Adrenal gland (tissue), 5 donors: ENCODE measurements around the gene TMEM91.

Experiments
- CTCF ChIP-seq, 6 experiments: fragments of 450-650 bp in 4 of 6; fragments of 200-600 bp in 2 of 6; sonication (generic) in 1 of 6; IDR thresholded peaks; 1 replicate in 5 of 6; 2 replicates in 1 of 6; pipeline versions ENCODE4 v1.5.1 to v1.8.0; 2016 to 2021; ENCODE audit warnings: antibody characterized with exemption in 6 of 6, mild to moderate bottlenecking in 2 of 6, moderate library complexity in 1 of 6
- POLR2A ChIP-seq, 2 donors: fragments of 450-650 bp; IDR thresholded peaks; one replicate each; pipeline ENCODE4 v1.6.1; 2017; ENCODE audit warnings: antibody characterized with exemption in 2 of 2, mild to moderate bottlenecking in 2 of 2, moderate library complexity in 1 of 2
- donor health status: DM: no; HTN: no; CAD: no.

DNA sequence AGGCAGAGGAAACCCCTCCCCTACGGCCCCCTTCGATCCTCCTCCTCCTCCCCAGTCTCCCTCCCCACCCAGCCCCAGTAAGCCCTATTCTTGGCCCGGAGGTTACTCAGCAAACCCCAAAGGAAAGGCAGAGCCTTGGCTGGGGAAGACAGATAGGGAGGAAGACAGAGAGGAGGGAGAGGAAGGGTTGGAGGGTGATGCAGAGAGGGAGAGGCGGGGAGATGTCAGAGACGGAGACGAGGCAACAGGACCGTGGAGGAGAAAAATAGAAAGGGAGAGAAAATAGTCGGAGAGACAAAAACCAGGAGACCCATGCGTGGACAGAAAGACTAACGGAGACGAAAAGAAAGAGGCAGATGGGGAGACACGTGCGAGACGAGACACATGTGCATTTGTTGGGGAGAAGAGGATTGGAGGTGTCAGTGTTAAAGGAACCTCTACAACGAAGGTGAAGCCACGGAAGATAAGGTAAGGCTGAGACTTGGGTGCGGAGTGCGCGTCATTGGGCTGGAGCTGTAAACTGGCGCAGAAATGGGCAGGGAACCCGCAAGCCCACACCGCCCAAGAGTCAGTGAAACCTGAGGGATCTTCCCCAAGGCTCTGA is 25.5 kb upstream of the TMEM91 start:
- TF ChIP-seq CTCF (IDR thresholded peaks at IDR 0.05) = no peak
- TF ChIP-seq POLR2A (IDR thresholded peaks at IDR 0.05) = no peak
